UCSD-AML1 (cell line): ENCODE measurements around the gene PCBD1.

Source experiments
- DNase-seq: peaks from one replicate; lab custom pipeline; 2025; ENCODE audit not compliant: unreplicated experiment; lab: John Stamatoyannopoulos, UW

PCBD1 gene

DNA sequence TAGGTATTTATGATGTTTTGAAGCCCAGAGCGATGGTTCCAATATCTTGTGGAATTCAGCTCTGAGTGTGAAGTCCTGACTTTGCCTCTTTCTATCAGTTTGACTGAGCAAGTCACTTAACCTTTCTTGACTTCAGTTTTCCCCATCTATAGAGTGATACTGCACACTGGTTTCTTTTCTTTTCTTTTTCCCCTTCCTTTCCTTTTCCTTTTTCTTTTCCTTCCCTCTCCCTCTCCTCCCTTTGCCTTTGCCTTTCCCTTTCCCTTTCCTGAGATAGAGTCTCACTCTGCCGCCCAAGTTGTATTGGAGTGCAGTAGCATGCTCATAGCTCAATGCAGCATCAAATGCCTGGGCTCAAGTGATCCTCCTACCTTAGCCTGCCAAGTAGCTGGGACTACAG, 52.0 kb downstream of the PCBD1 start:
- DNase-seq, result no peak

- DNase-seq, result no peak
These were observed 53.8 kb downstream of the PCBD1 start for GRCh38 chr10:70834441-70835151.

DNA sequence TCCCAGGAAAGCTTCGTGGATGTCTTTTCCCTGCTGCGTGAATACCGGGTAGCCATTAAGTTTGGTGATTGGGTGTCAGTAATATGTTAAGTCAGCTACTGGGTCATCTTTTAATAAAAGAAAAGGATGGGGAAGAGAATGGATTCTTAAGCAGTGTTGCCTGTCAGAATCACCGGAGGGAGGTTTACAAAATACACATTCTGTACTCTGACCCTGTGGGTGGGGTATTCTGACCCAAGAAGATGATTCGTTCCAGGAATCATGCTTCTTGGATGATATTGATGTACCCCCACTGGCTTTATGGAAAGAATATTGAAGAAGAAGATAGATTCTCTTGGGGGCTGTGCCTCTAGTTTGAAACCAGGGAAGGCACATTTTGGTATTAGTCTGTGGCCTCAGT, 54.3 kb downstream of the PCBD1 start:
- DNase-seq, result no peak

DNA sequence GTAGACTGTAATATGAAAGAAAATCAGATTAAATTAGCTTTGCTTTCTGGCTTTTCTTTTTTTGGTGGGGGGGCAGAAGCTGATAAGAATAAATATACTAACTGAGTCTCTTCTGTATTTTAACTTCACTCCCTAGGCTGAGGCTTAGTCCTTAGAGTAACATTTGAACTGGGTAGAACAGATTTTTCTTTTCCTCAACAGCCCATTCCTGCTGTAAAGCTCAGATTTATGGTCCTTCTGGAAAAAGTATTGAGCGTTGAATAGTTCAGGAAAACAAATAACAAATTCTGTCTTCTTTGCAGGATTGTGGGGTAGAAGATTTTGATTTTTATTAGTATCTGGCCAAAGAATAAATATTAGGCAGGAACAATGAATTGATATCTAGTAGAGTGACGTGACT, 54.8 kb downstream of the PCBD1 start:
- no peak for DNase-seq
